ENCODE data around the gene PLEKHS1. TPM values are rescaled to one million over a fixed set of nuclear protein-coding genes. Genes with fewer than 3 reads are reported as not detected.

PLEKHS1 gene
- total RNA-seq, 4 donors from 2014 or later = 0.14 TPM; not detected in 3

DNA sequence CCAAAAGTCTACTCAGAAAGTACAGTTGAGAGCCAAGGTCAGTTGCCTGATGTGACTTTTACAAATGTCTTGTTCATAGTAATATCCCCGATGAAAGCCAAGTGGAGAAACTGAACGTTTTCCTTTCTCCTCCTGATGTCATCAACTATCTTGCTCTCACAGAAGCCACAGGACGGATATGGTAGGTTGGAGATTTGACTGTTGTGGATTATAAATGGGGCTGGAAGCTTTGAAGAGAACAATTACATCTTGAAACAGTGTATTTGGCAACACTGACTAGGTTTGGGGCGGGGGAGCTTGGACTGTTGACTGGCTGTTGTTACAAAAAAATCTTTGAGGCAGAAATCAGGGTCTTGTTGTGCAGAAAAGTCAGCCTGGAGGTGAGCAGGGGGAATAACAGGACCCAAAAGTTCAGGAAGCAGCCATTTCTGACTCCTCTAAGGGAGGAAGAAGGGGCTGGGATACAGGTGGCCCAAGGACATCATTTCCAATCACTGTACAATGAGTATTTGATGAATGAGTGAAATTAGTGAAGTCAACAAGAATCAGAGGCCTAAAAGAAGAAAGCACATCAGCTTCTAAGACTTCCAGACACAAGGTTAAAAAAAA, 24.3 kb downstream of the PLEKHS1 start:
- Histone ChIP-seq H3K4me3 (no peak overlapping the region), H3K36me3 (no peaks in the 10 kb centered on the region), H3K9me3 (no peaks in the 10 kb centered on the region), H3K27me3 (no peaks in the 10 kb centered on the region), H3K4me1 (no peaks in the 10 kb centered on the region), H3K27ac (no peak overlapping the region)
- intact Hi-C loops (cut with DNase I; ENCODE audit: low total_unique reads) = no loop called here
- DNase-seq = no peak
- TF ChIP-seq CTCF (IDR thresholded peaks at IDR 0.05) = no peak
- no peak for TF ChIP-seq POLR2A (IDR thresholded peaks at IDR 0.05)

GRCh38 chr10:113776553-113776952, 25.1 kb downstream of the PLEKHS1 start:
- no peak for DNase-seq
- H3K9me3 ChIP-seq = no peaks in the 10 kb centered on the region
- no peaks in the 10 kb centered on the region for H3K4me1 ChIP-seq
- H3K27me3 ChIP-seq = no peaks in the 10 kb centered on the region
- H3K4me3 ChIP-seq = no peak overlapping the region
- TF ChIP-seq POLR2A (IDR thresholded peaks at IDR 0.05) (no peak), CTCF (IDR thresholded peaks at IDR 0.05) (no peak)
- intact Hi-C loops (cut with DNase I; ENCODE audit: low total_unique reads) = no loop called here
- H3K27ac ChIP-seq = no peak overlapping the region
- H3K36me3 ChIP-seq = no peaks in the 10 kb centered on the region

DNA sequence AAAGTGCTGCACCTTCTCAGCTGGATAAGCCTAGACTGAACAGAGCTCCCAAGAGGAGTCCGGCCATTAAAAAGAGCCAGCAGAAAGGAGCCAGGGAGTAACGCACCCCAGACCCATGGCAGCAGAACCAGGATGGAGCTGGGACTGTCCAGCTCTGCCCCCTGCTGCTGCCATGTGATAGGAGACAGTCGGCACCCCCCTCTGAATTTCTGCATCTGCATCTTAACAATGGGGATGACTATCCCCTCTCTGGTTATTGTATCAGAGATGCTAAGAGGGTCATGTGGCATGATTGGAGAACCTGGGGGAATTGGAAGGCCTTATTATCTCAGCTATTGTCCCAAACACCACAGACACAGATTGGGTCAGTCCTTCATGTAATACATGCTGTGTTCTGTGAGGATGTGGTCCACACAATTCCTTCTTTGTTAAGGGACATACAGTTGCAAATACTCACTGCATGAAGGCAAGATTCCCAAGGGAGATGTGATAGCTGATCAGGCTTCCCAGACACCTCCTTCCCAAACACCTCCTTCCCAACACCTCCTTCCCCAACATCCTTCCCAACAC, 29.3 kb downstream of the PLEKHS1 start:
- Histone ChIP-seq H3K4me3 (no peak overlapping the region), H3K27me3 (no peaks in the 10 kb centered on the region), H3K9me3 (no peaks in the 10 kb centered on the region), H3K36me3 (no peaks in the 10 kb centered on the region), H3K27ac (no peak overlapping the region), H3K4me1 (no peaks in the 10 kb centered on the region)
- DNase-seq = no peak
- TF ChIP-seq CTCF (IDR thresholded peaks at IDR 0.05) (no peak), POLR2A (IDR thresholded peaks at IDR 0.05) (no peak)
- intact Hi-C loops (cut with DNase I; ENCODE audit: low total_unique reads) = no loop called here

DNA sequence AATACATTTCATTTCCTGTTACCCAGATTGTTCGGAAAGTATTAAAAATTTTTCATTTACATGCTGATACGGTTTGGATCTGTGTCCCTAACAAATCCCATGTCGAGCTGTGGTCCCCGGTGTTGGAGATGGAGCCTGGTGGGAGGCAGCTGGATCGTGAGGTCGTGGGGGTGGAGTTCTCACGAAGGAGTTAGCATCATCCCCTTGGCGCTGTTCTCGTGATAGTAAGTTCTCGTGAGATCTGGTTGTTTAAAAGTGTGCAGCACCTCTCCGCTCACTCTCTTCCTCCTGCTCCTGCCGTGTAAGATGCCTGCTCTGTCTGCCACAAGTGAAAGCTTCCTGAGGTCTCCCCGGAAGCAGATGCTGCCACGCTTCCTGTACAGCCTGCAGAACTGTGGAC, 30.9 kb downstream of the PLEKHS1 start:
- Histone ChIP-seq H3K36me3 (no peaks in the 10 kb centered on the region), H3K4me1 (no peaks in the 10 kb centered on the region), H3K9me3 (no peaks in the 10 kb centered on the region), H3K27me3 (no peaks in the 10 kb centered on the region), H3K27ac (no peak overlapping the region), H3K4me3 (no peak overlapping the region)
- TF ChIP-seq POLR2A (IDR thresholded peaks at IDR 0.05) (no peak), CTCF (IDR thresholded peaks at IDR 0.05) (no peak)
- intact Hi-C loops (cut with DNase I; ENCODE audit: low total_unique reads) = no loop called here
- no peak for DNase-seq

DNA sequence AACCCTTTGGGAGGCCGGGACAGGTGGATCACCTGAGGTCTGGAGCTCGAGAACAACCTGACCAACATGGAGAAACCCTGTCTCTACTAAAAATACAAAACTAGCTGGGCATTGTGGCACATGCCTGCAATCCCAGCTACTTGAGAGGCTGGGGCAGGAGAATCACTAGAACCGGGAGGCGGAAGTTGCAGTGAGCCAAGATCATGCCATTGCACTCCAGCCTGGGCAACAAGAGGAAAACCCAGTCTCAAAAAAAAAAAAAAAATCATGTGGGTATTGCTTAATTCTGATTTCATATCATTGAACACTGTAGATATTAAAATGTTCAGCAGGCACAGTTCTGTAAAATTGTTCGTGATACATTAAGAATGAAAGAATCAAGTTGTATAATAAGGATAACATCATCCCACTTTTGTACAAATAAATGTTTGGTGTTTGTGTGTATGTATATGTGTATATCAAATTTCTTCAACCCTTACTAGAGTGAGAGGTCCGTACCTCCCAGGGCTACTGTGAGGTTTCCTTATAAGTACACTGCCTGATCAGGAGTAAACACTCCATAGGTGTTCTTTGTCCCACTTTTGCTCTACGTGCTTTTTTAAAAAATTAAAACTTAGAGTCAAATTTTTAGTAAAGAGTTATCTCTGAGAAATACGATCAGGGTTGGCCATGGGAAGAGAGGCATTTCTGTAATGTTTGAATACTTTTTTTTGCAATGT, 31.7 kb downstream of the PLEKHS1 start:
- DNase-seq = no peak
- no peaks in the 10 kb centered on the region for H3K9me3 ChIP-seq
- H3K27ac ChIP-seq = no peak overlapping the region
- H3K4me3 ChIP-seq = no peak overlapping the region
- no peaks in the 10 kb centered on the region for H3K4me1 ChIP-seq
- H3K27me3 ChIP-seq = no peaks in the 10 kb centered on the region
- TF ChIP-seq CTCF (IDR thresholded peaks at IDR 0.05) = no peak
- TF ChIP-seq POLR2A (IDR thresholded peaks at IDR 0.05) = no peak
- H3K36me3 ChIP-seq = no peaks in the 10 kb centered on the region
- intact Hi-C loops (cut with DNase I; ENCODE audit: low total_unique reads) = no loop called here

Measured in uterus (tissue), 4 donors.